H1 (cell line): ENCODE data around the gene TNIK. TPM values are rescaled to one million over a fixed set of nuclear protein-coding genes. Genes with fewer than 3 reads are reported as not detected.

Experiments used
- CTCF ChIA-PET: fragments of 300-600 bp; sonication (Branson Sonifier 250); formaldehyde crosslinking; loops from one replicate; lab custom pipeline; 2021; ENCODE audit not compliant: partially characterized antibody; lab: Charles Lee
- POLR2A ChIA-PET: fragments of 300-600 bp; sonication (Branson Sonifier 250); formaldehyde crosslinking; loops from one replicate; lab custom pipeline; 2021; ENCODE audit warnings: inconsistent platforms; ENCODE audit not compliant: partially characterized antibody; lab: Charles Lee
- DNase-seq, 2 experiments: peaks; one replicate each; pipeline versions ENCODE4 v3.0.0 to v3.0.0-alpha.2; 2010 to 2022; ENCODE audit warnings: low spot score in 2 of 2, low read depth in 1 of 2, mixed read lengths in 1 of 2
- FAIRE-seq: peaks from 2 replicates; lab custom pipeline; 2011; peaks lifted over from hg19 to GRCh38; lab: Jason Lieb, UNC
- H2AFZ ChIP-seq: 2 replicates; pipeline ENCODE4 v1.8.1; 2012; ENCODE audit warnings: low read length, inconsistent platforms
- H2AK5ac ChIP-seq: 2 replicates; pipeline ENCODE4 v1.6.1; 2013; ENCODE audit warnings: low read depth, low read length
- H2BK120ac ChIP-seq: replicated peaks from 2 replicates; pipeline ENCODE3; 2013; ENCODE audit warnings: low read depth, low read length, inconsistent platforms
- H2BK12ac ChIP-seq: 2 replicates; pipeline ENCODE4 v1.6.1; 2013; ENCODE audit warnings: low read depth, low read length
- H2BK15ac ChIP-seq: 2 replicates; pipeline ENCODE4 v1.6.1; 2013; ENCODE audit warnings: low read length
- H2BK20ac ChIP-seq: 2 replicates; pipeline ENCODE4 v1.6.1; 2013; ENCODE audit warnings: low read length
- H2BK5ac ChIP-seq: 2 replicates; pipeline ENCODE4 v1.6.1; 2013; ENCODE audit warnings: low read depth, low read length
- H3K14ac ChIP-seq: 2 replicates; pipeline ENCODE4 v1.6.1; 2013; ENCODE audit warnings: inconsistent platforms; ENCODE audit not compliant: insufficient read length
- H3K18ac ChIP-seq: 2 replicates; pipeline ENCODE4 v1.6.1; 2013; ENCODE audit warnings: low read length; ENCODE audit errors: extremely low read depth
- H3K23ac ChIP-seq: 2 replicates; pipeline ENCODE4 v1.6.1; 2013; ENCODE audit warnings: inconsistent platforms; ENCODE audit not compliant: insufficient read length
- H3K23me2 ChIP-seq: 2 replicates; pipeline ENCODE4 v1.6.1; 2013; ENCODE audit warnings: low read depth, low read length
- H3K27ac ChIP-seq: 2 replicates; pipeline ENCODE4 v1.6.1; 2011; ENCODE audit warnings: low read depth, low read length, inconsistent platforms
- H3K27me3 ChIP-seq, 4 experiments: replicated peaks in 1 of 4; 1 replicate in 1 of 4; 2 replicates in 3 of 4; pipeline versions ENCODE4 v1.6.1 to v1.8.1; 2011 to 2013; ENCODE audit warnings: low read length in 3 of 4, mild to moderate bottlenecking in 3 of 4, inconsistent platforms in 2 of 4, mixed read lengths in 2 of 4, moderate library complexity in 1 of 4; ENCODE audit not compliant: control insufficient read depth in 3 of 4, insufficient read depth in 3 of 4; ENCODE audit errors: extremely low read depth in 1 of 4
- H3K36me3 ChIP-seq, 4 experiments: 2 replicates each; pipeline versions ENCODE4 v1.6.1 to v1.8.1; 2011 to 2013; ENCODE audit warnings: mild to moderate bottlenecking in 4 of 4, low read length in 3 of 4, moderate library complexity in 2 of 4, control low read depth in 1 of 4, inconsistent platforms in 1 of 4; ENCODE audit not compliant: insufficient read depth in 4 of 4, control insufficient read depth in 2 of 4
- H3K4ac ChIP-seq: replicated peaks from 2 replicates; pipeline ENCODE3; 2013; ENCODE audit warnings: low read length, low read depth, mixed read lengths, inconsistent platforms; ENCODE audit not compliant: insufficient read length
- H3K4me1 ChIP-seq, 4 experiments: replicated peaks in 1 of 4; 1 replicate in 1 of 4; 2 replicates in 3 of 4; pipeline versions ENCODE4 v1.6.1 to v1.8.1; 2011 to 2013; ENCODE audit warnings: low read length in 3 of 4, inconsistent platforms in 2 of 4, mixed read lengths in 1 of 4; ENCODE audit not compliant: insufficient read depth in 4 of 4, control insufficient read depth in 3 of 4
- H3K4me2 ChIP-seq, 2 experiments: 2 replicates each; pipeline versions ENCODE4 v1.6.1 to v1.8.1; 2011 to 2013; ENCODE audit warnings: low read depth in 2 of 2, low read length in 2 of 2, control low read depth in 1 of 2, inconsistent platforms in 1 of 2, mild to moderate bottlenecking in 1 of 2; ENCODE audit not compliant: insufficient read depth in 1 of 2
- H3K4me3 ChIP-seq, 4 experiments: fragments of 200-600, 300-600 bp in 1 of 4; sonication (generic), shearing (Covaris generic), sonication (Bioruptor Twin) in 1 of 4; 2 replicates each; pipeline versions ENCODE4 v1.5.1 to v1.8.1; 2011 to 2016; ENCODE audit warnings: low read length in 4 of 4, low read depth in 3 of 4, control low read depth in 2 of 4, inconsistent platforms in 2 of 4, mild to moderate bottlenecking in 2 of 4, mixed read lengths in 1 of 4, moderate library complexity in 1 of 4; ENCODE audit not compliant: insufficient read depth in 2 of 4; ENCODE audit errors: extremely low read depth in 1 of 4
- H3K56ac ChIP-seq: replicated peaks from 2 replicates; pipeline ENCODE3; 2013; ENCODE audit warnings: low read depth, mild to moderate bottlenecking, mixed read lengths, low read length, inconsistent platforms; ENCODE audit not compliant: insufficient read length
- H3K79me1 ChIP-seq: 2 replicates; pipeline ENCODE4 v1.6.1; 2013; ENCODE audit warnings: low read depth, low read length, control low read depth
- H3K79me2 ChIP-seq, 2 experiments: 2 replicates each; pipeline versions ENCODE4 v1.6.1 to v1.8.1; 2012 to 2013; ENCODE audit warnings: low read length in 2 of 2, mild to moderate bottlenecking in 2 of 2, inconsistent platforms in 1 of 2; ENCODE audit not compliant: insufficient read depth in 2 of 2, control insufficient read depth in 1 of 2
- H3K9ac ChIP-seq, 4 experiments: replicated peaks in 1 of 4; 1 replicate in 1 of 4; 2 replicates in 3 of 4; pipeline versions ENCODE4 v1.6.1 to v1.8.1; 2011 to 2013; ENCODE audit warnings: low read depth in 3 of 4, low read length in 3 of 4, control low read depth in 2 of 4, mild to moderate bottlenecking in 2 of 4, moderate library complexity in 2 of 4, inconsistent platforms in 1 of 4; ENCODE audit errors: extremely low read depth in 1 of 4
- H3K9me3 ChIP-seq, 2 experiments: 2 replicates each; pipeline versions ENCODE4 v1.6.1 to v1.8.1; 2012 to 2013; ENCODE audit warnings: mild to moderate bottlenecking in 2 of 2, moderate library complexity in 2 of 2, control low read depth in 1 of 2, inconsistent platforms in 1 of 2, low read depth in 1 of 2, low read length in 1 of 2, mixed read lengths in 1 of 2; ENCODE audit not compliant: insufficient read depth in 2 of 2
- H4K20me1 ChIP-seq, 2 experiments: replicated peaks in 1 of 2; 2 replicates each; pipeline versions ENCODE3 to v1.8.1; 2011 to 2013; ENCODE audit warnings: inconsistent platforms in 2 of 2, low read length in 2 of 2, mild to moderate bottlenecking in 1 of 2; ENCODE audit not compliant: insufficient read depth in 2 of 2, control insufficient read depth in 1 of 2
- H4K5ac ChIP-seq: 2 replicates; pipeline ENCODE4 v1.6.1; 2013; ENCODE audit warnings: low read length, low read depth, mixed read lengths, inconsistent platforms; ENCODE audit not compliant: insufficient read length
- H4K8ac ChIP-seq: 2 replicates; pipeline ENCODE4 v1.8.0; 2013; ENCODE audit warnings: mild to moderate bottlenecking, moderate library complexity, low read length, inconsistent platforms; ENCODE audit not compliant: insufficient read depth; ENCODE audit errors: extremely low read depth
- H4K91ac ChIP-seq: replicated peaks from 2 replicates; pipeline ENCODE3; 2013; ENCODE audit warnings: low read length, mixed read lengths, inconsistent platforms; ENCODE audit not compliant: insufficient read length
- BACH1 ChIP-seq: IDR thresholded peaks from 2 replicates; pipeline ENCODE4 v1.6.1; 2012; ENCODE audit warnings: low read length, improper control_type of control experiment
- EZH2 ChIP-seq: fragments of 200-600 bp; sonication (generic); IDR thresholded peaks from 2 replicates; pipeline ENCODE4 v1.7.1; 2012; ENCODE audit warnings: low read depth, mild to moderate bottlenecking, moderate library complexity, low read length, inconsistent platforms; ENCODE audit not compliant: severe bottlenecking
- GABPA ChIP-seq: IDR thresholded peaks from 2 replicates; pipeline ENCODE4 v1.6.1; 2011; ENCODE audit warnings: mild to moderate bottlenecking, low read length, moderate library complexity, borderline replicate concordance; ENCODE audit not compliant: insufficient read depth
- NANOG ChIP-seq: IDR thresholded peaks from 2 replicates; pipeline ENCODE4 v1.6.1; 2011; ENCODE audit warnings: low read length, low read depth, mild to moderate bottlenecking, inconsistent platforms; ENCODE audit not compliant: insufficient read depth, poor library complexity, severe bottlenecking
- POLR2AphosphoS5 ChIP-seq: IDR thresholded peaks from 2 replicates; pipeline ENCODE4 v1.6.1; 2011; ENCODE audit warnings: low read depth, low read length
- RAD21 ChIP-seq, 2 experiments: IDR thresholded peaks in 1 of 2; conservative IDR thresholded peaks in 1 of 2; 2 replicates each; pipeline ENCODE4 v1.6.1; 2011; ENCODE audit warnings: low read depth in 2 of 2, low read length in 2 of 2, improper control_type of control experiment in 1 of 2, inconsistent platforms in 1 of 2, mild to moderate bottlenecking in 1 of 2, moderate library complexity in 1 of 2
- SAP30 ChIP-seq: fragments of 300-600 bp; sonication (generic); IDR thresholded peaks from 2 replicates; pipeline ENCODE4 v1.7.1; 2012; ENCODE audit warnings: low read length, moderate library complexity, mild to moderate bottlenecking, inconsistent platforms; ENCODE audit not compliant: insufficient read depth, insufficient replicate concordance
- TBP ChIP-seq: IDR thresholded peaks from 2 replicates; pipeline ENCODE4 v1.6.1; 2011; ENCODE audit warnings: low read depth, low read length, improper control_type of control experiment
- WGBS, 2 experiments: shearing (Covaris generic) in 1 of 2; methylation state at CpG; one replicate each; pipeline versions ENCODE4 v1.1.6 to v1.1.7; 2013 to 2015; ENCODE audit warnings: low lambda C conversion rate in 2 of 2, mixed read lengths in 2 of 2, inconsistent platforms in 1 of 2, low coverage in 1 of 2, missing lambda C conversion rate in 1 of 2; ENCODE audit not compliant: insufficient replicate concordance in 2 of 2, insufficient coverage in 1 of 2, insufficient read length in 1 of 2; ENCODE audit errors: extremely low coverage in 1 of 2, missing lambda C conversion rate in 1 of 2; 5-methylcytosine and 5-hydroxymethylcytosine counted together
- polyA plus RNA-seq, 7 experiments: library from polyadenylated mRNA; depleted of rRNA in 3 of 7; stranded (reverse) in 5 of 7; unstranded in 2 of 7; fragments of >200 nt in 5 of 7; fragments of 200-250 nt in 2 of 7; gene quantifications; 1 replicate in 5 of 7; 2 replicates in 1 of 7; 4 replicates in 1 of 7; pipeline versions ENCODE4 v1.2.1 to v1.2.3, GENCODE V29; 2011 to 2013; ENCODE audit warnings: missing spikeins in 2 of 7, mixed read lengths in 2 of 7
- total RNA-seq: library from RNA; stranded (reverse); fragmentation: NEBNext Ultra II Directional; extraction: Animal tissue kit (Norgen Biotek cat#: 25700); gene quantifications from 2 replicates; pipeline ENCODE4 v1.2.1, GENCODE V29; 2021

The TNIK gene
- total and polyA plus RNA-seq, 2 of the 8 experiments (the other 6 are each of a cell fraction or from before 2014, with no cell fraction given): 7.4 to 42.0 TPM

GRCh38 chr3:171277456-171278298 lies 182.5 kb downstream of the TNIK start:
- H3K27ac ChIP-seq: no peak overlapping the region
- H4K5ac ChIP-seq: no peak overlapping the region
- FAIRE-seq: no peak
- no peak overlapping the region for H3K18ac ChIP-seq
- POLR2A ChIA-PET: no interaction called here
- H3K79me1 ChIP-seq: no peaks in the 10 kb centered on the region
- H3K56ac ChIP-seq: no peak overlapping the region
- no peak overlapping the region for H2BK15ac ChIP-seq
- H2BK20ac ChIP-seq: no peak overlapping the region
- H3K79me2 ChIP-seq: 0 out of 4 replicates have a peak, but pooled peaks cover 0 to 4% of the 10 kb centered on the region in 2 experiments
- CTCF ChIA-PET: interaction anchor here (1.2 kb wide), 1 partner anchor 91 kb away, joined by 3 read pairs; no protein-coding TSS in a partner anchor
- no peak overlapping the region for H2BK5ac ChIP-seq
- no peak overlapping the region for H4K8ac ChIP-seq
- 89% methylated on average over 5 of the region's 5 CpGs; no CpG with 5 or more reads in 1 of the 2 experiments for WGBS, 2 experiments
- H4K91ac ChIP-seq: no peak overlapping the region
- no peaks in the 10 kb centered on the region for H3K23me2 ChIP-seq
- no peak overlapping the region for H3K4ac ChIP-seq
- no peaks in the 10 kb centered on the region for H3K36me3 ChIP-seq
- H2AK5ac ChIP-seq: no peak overlapping the region
- no peaks in the 10 kb centered on the region for H4K20me1 ChIP-seq
- no peaks in the 10 kb centered on the region for H3K27me3 ChIP-seq
- H2BK120ac ChIP-seq: no peak overlapping the region
- no peak overlapping the region for H3K9ac ChIP-seq
- H2AFZ ChIP-seq: no peak overlapping the region
- H3K4me2 ChIP-seq: no peak overlapping the region
- no peak overlapping the region for H3K23ac ChIP-seq
- H3K4me1 ChIP-seq: peaks cover 0 to 7% (median 5%) of the 10 kb centered on the region in 4 experiments; a peak in 5 of 7 replicates
- H3K9me3 ChIP-seq: no peaks in the 10 kb centered on the region
- no peak for DNase-seq
- no peak overlapping the region for H3K4me3 ChIP-seq
- H2BK12ac ChIP-seq: no peak overlapping the region
- H3K14ac ChIP-seq: no peak overlapping the region
- TF ChIP-seq POLR2AphosphoS5 (no peak), EZH2 (no peak), RAD21 (IDR thresholded peaks at IDR 0.05 in 1 of 2, conservative IDR thresholded peaks at IDR 0.05 in 1 of 2; ENCODE audit: low read depth in 2 of 2, low read length in 2 of 2) (no peak; a peak in 1 of 4 replicates), TBP (no peak), NANOG (no peak), SAP30 (no peak), BACH1 (no peak), GABPA (no peak)
